GM21515 (cell line): ENCODE data around the gene NAT8L.

Experiments used
- ATAC-seq: cut with Tn5 transposase; IDR thresholded peaks from one replicate; pipeline ENCODE4 v1.9.1; 2021; ENCODE audit not compliant: unreplicated experiment

The NAT8L gene

DNA sequence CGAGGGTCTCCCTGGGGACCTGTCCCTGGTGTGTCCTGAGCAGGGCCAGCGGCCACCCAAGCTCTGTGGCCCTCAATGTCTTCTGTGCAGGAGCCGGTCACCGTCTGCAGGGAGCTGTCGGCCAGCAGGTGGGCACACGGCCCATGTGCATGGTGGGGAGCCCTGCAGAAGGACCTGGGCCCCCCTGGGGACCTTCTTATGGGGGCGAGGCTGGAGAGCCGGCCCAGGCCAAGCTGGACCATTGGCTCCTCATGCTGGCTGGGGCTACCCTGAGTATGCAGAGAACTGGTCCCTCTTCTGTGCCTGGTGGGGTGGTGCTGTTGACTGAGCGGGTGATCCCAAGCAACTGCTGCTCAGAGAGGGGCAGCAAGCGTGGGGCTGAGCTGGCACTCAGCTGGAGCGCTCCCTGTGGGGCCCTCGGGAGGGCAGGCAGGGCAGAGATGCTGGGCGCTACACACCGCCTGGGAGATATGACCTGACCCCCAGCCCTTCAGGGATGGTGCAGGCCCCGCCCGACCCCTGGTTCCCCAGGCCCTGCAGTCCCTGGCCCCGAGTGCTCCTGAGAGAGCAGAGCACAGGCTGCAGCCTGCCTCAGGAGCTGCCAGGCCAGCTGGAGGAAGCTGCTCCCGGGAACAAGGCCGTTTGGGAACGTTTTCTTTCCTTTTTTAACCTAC is 14.8 kb downstream of the NAT8L start:
- no peak for ATAC-seq

- no peak for ATAC-seq
These were observed 15.5 kb downstream of the NAT8L start for GRCh38 chr4:2074588-2074987.

DNA sequence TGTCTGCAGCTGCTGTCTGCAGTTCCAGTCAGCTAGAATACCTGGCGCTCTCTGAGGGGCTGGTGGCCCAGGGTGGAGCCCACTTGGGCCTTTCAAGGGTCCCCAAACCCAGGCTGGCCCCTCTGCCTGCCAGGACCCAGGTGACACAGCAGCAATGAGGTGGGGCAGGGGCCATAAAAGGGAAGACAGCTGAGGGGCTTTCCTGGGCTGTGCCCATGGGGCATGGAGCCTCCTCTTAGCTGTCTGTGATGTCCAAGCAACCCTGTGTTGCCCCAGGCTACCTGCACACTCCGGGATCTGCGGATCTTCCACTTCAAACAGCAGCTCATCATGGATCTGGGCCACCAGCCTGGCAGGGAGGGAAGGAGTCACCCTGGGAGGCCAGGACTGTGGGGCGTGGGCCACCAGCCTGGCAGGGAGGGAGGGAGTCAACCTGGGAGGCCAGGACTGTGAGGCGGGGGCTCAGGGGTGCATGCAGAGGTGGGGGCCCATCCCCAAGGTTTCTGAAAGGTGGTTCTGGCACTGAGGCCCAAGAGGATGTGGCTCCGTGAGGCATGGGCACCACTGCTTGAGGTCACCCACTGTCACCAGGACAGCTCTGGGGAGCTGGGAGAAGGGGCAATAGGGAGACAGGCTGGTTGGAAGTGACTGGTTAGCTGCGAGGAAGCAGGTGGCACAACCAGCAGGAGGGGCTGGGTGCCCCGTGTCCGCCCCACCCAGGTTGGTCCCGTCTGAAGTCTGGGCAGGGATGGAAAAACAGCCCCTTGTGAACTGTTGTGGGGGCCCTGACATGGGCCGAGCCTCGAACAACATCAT is 16.3 kb downstream of the NAT8L start:
- no peak for ATAC-seq

DNA sequence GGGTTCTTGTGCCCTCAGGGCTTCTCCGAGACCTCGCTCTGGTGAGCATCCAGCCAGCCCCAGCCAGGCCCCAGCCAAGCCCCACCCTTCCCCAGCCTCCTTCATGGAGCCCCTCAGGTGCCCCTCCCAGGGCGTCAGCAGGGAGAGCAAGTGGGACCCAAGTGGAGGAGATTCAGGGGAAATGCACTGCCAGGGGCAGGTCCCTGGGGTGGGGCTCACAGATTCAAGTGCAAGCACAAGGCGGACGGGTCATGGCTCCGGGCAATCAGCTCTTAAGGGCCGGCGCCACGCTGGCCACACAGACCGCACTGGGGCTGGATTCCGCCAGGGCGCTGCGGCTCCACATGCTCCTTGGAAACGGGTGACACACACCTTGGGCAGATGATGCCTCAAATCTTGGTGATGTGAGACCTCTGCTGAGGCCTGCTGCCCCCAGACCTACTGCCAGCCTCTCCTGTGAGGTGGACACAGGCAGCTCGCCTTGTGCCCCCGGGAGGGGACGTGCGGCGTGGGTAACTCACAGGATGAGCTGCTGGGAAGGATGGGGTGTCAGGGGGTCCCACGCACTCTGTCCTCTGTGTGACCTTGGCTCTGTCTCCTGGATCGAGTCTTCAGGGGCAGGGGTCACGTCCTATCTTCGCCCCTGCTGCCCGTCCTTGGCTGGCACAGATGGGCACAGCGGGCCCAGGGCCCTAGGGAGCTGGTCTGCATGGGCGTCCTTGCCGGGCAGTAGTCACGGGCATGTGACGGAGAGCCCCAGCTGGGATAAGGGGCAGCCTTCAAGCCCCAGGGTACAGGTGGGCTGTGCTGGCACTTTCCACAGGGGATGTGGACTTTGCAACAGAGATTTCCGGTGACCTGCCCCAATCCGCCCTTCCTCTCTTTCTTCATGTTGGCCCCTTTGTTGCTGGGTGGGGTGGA is 17.1 kb downstream of the NAT8L start:
- ATAC-seq: no peak

DNA sequence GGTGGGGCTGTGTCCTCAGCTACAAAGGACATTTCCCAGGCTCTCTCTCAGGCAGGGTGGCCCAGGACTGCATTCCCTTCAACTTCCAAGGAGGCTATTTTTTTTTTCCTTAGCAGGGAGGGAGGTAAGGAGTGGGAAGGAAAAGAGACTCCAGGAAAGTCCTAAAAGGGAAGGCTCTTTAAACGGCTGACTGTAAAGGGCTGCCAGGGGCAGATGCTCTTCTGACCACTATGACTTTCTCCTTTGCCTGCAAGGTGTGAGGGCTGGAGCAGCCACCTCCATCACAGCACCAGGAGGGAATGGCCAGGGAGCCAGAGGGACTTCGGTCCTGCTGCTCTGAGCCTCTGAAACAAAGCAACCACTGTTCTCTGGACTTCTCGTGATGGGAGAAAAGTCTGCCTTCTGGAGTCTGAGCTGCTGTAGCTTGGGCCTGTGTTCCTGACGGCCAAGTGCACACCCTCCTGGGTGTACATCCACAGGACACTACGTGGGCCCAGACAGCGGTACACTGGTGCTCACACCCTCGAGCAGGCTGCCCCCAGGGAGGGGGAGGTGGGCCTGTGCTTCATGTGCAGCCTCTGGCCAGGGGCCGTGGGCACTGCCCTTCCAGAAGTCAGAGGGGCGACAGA is 17.9 kb downstream of the NAT8L start:
- no peak for ATAC-seq

- ATAC-seq: no peak
These were observed 18.7 kb downstream of the NAT8L start for GRCh38 chr4:2077537-2078460.

DNA sequence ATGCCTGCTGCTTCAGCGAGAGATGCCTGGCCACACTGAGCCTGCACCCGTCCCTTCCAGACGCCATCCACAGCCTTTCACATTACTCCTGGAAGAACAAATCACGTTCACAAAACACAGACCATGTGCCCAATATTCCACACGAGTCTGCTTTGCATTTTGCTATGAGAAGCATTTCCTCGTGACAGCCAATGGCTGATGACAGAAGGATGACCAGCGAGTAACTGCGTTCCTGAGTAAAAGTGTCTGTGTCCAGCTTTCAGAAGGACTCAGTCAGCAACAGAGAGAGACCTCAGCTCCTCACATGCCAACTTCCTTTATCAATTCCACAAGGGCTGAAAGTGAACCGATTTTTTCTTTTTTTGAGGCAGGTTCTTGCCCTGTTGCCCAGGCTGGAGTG is 19.5 kb downstream of the NAT8L start:
- no peak for ATAC-seq

DNA sequence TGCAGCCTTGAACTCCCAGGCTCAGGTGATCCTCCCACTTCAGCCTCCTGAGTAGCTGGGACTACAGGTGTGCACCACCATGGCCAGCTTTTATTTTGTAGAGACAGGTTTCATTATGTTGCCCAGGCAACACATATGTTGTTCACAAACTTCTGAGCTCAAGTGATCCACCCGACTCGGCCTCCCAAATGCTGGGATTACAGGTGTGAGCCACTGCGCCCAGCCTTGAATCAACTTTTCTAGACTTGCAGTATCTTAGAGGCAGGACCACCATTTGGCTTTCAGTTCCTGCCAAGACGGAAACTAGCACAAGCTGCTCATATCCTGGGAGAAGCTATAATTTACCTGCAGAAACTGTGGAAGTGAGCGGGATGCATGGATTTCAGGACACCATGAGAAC is 19.9 kb downstream of the NAT8L start:
- no peak for ATAC-seq

- ATAC-seq: no peak
These were observed 20.8 kb downstream of the NAT8L start for GRCh38 chr4:2079926-2080325.

- ATAC-seq: no peak
These were observed 21.5 kb downstream of the NAT8L start for GRCh38 chr4:2080429-2081300.

DNA sequence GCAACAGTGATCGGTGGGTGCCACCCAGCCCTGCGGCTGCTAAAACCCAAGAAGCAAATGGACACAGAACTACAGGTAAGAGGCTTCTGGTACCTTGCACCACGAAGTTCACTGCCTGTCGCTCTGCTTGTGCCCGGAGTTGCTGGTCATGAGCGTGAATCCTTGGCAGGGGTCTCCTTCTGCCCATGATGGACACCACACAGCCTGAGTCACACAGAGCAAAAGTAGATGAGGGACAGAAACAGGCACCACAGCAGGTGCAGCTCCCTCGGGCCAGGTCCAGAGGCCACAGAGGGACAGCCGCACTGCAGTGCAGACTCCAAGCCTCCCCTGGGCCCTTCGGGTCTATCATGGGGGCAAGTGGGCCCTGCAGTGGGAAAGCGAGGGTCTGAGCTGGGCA is 22.4 kb downstream of the NAT8L start:
- no peak for ATAC-seq

GRCh38 chr4:2082118-2082517 is 23.0 kb downstream of the NAT8L start:
- ATAC-seq: no peak

DNA sequence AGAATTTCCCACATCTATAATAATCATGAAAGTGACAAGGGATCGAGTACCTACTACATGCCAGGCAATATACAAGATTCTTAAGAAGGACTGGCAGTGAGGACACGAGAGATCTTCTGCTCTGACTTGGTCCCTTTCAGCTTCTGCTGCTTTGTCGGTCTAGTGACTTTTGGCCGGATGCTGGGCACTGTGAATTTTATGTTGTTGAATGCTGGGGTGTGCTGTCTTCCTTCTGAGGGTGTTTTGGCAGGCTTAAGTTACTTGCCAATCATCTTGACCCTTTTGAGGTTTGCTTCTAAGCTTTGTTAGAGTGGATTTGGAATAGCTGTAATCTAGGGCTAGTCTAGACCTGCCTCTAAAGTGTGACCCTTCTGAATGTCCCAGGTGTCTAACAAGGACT is 23.5 kb downstream of the NAT8L start:
- no peak for ATAC-seq

DNA sequence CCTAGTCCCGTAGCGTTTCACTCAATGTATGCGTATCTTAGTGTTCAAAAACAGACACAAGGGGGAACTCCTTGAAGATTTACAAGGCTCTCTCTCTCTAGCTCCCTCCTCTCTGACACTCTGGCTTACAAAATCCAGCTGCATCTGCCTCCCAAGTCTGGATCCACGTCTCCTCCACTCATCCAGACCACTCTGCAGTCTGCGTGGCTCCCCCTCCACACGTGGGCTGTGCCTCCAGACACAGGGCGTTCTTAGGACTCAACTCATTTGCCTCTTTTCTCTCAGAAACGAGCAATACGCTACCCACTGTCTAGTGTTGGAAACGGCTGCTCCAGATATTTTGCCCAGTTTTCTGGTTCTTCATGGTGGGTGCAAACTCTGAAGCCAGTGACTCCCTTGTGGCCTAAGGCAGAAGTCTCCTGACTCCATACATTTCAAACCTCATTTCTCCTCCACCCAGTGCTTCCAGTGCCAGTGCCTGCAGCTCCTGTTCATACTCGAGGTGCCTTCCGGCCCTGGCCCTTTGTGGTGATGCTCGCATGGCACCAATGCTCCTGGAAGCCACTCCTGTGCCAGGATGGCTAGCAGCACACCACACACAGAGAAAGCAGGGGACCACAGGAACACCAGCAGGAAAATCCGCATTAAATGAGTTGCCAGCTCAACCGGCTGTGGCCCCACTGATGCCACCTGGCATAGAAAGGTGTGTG is 24.1 kb downstream of the NAT8L start:
- ATAC-seq: no peak

DNA sequence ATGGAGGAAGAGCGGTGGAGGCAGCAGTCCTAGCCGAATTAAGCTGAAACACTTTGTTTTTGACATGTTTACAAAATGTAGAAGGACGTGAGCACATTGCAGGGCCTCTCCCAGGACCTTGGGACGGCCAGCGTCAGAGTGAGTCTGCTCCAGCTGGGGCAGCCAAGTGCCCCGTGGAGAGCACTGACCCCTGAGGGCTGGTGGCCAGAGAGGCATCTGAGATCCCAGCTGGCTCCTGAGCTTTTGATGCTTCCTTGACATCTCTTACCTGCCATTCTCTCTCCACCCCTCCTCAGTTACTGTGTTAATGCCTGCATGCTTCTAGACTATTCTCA is 24.7 kb downstream of the NAT8L start:
- ATAC-seq: no peak

GRCh38 chr4:2084316-2084715 is 25.2 kb downstream of the NAT8L start:
- ATAC-seq: no peak

GRCh38 chr4:2085496-2085901 is 26.4 kb downstream of the NAT8L start:
- no peak for ATAC-seq

DNA sequence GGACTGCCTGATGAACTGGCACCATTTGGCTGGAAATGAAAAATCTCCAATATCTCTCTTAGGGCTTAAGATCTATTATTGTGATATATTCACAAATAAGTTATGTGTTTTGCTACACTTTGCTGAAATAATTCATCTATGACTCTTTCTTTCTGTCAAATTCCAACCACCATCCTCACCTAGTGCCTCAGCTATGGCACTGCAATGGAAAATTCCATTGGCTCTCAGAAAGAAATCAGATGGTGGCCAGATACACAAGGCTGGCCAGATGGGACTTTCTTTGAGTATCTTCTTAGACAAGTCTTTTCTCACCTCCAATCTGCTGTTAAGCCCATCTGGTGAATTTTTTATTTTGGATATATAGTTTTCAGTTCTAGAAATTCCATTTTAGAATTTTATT is 28.0 kb downstream of the NAT8L start:
- ATAC-seq: no peak

DNA sequence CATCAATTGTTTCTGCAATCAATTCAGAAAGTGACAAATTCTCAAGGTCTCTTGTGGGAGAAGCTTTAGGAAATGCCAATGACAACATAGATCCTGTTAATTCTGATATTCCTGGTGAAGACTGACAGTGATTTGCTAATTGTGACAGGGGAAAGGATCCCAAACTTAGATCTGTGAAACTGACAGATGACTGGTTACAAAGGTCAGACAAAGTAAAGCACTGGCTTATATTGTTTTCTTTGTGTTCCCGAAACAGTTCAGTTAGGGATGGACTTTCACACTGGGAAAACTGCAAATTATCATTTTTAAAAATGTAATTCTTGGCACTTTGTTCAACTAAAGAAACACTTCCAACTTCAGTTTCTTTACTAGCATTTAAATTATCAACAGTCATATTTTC is 30.1 kb downstream of the NAT8L start:
- no peak for ATAC-seq
